Spleen (tissue), 7 donors: ENCODE data around the gene PCNX4.

Experiments
- POLR2AphosphoS5 ChIP-seq, 3 donors: sonication (generic); formaldehyde crosslinking; IDR thresholded peaks; one replicate each; pipeline ENCODE4 v1.5.1; 2017; ENCODE audit warnings: antibody characterized with exemption in 3 of 3
- TF ChIP-seq, protein P1 (sequence below), 11 experiments: fragments of 200-600 bp in 7 of 11; fragments of 450-650 bp in 4 of 11; sonication (generic) in 4 of 11; IDR thresholded peaks in 8 of 11; conservative IDR thresholded peaks in 3 of 11; 1 replicate in 7 of 11; 2 replicates in 4 of 11; pipeline versions ENCODE4 v1.4.0 to v1.8.0; 2016 to 2021; ENCODE audit warnings: antibody characterized with exemption in 11 of 11, inconsistent platforms in 4 of 11, mild to moderate bottlenecking in 1 of 11
- donor health status: DM: no; HTN: no; CAD: no; lungs with moderate emphysema.
- donor health status: DM: no; HTN: no; CAD: no.
- donor health status: DM: no; HTN: no; CAD: no.

GRCh38 chr14:60170948-60171347 is 79.2 kb downstream of the PCNX4 start:
- TF ChIP-seq, protein P1, sequence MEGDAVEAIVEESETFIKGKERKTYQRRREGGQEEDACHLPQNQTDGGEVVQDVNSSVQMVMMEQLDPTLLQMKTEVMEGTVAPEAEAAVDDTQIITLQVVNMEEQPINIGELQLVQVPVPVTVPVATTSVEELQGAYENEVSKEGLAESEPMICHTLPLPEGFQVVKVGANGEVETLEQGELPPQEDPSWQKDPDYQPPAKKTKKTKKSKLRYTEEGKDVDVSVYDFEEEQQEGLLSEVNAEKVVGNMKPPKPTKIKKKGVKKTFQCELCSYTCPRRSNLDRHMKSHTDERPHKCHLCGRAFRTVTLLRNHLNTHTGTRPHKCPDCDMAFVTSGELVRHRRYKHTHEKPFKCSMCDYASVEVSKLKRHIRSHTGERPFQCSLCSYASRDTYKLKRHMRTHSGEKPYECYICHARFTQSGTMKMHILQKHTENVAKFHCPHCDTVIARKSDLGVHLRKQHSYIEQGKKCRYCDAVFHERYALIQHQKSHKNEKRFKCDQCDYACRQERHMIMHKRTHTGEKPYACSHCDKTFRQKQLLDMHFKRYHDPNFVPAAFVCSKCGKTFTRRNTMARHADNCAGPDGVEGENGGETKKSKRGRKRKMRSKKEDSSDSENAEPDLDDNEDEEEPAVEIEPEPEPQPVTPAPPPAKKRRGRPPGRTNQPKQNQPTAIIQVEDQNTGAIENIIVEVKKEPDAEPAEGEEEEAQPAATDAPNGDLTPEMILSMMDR (IDR thresholded peaks at IDR 0.05 in 8 of 11, conservative IDR thresholded peaks at IDR 0.05 in 3 of 11): no peak
- TF ChIP-seq POLR2AphosphoS5 (IDR thresholded peaks at IDR 0.05): no peak
